GM21360 (cell line): ENCODE results near the gene SELE.
"Not testable (repeated sequence)": the region's sequence is repeated elsewhere in the genome, so short reads cannot be mapped to it uniquely, and the experiment has no call there.

ENCODE experiments used
- ATAC-seq: cut with Tn5 transposase; IDR thresholded peaks from one replicate; pipeline ENCODE4 v1.9.1; 2021; ENCODE audit warnings: mild to moderate bottlenecking, moderate library complexity; ENCODE audit not compliant: unreplicated experiment

The SELE gene

DNA sequence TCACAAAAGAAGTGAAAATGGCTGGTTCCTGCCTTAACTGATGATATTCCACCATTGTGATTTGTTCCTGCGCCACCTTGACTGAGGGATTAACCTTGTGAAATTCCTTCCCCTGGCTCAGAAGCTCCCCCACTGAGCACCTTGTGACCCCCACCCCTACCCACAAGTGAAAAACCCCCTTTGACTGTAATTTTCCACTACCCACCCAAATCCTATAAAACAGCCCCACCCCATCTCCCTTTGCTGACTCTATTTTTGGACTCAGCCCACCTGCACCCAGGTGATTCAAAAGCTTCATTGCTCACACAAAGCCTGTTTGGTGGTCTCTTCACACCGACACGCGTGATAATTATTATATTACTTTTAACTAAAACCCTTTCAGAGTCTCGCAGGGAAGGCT, 45.5 kb downstream of the SELE start:
- not testable (repeated sequence) for ATAC-seq

GRCh38 chr1:169683661-169684060, 50.2 kb downstream of the SELE start:
- ATAC-seq: no peak

DNA sequence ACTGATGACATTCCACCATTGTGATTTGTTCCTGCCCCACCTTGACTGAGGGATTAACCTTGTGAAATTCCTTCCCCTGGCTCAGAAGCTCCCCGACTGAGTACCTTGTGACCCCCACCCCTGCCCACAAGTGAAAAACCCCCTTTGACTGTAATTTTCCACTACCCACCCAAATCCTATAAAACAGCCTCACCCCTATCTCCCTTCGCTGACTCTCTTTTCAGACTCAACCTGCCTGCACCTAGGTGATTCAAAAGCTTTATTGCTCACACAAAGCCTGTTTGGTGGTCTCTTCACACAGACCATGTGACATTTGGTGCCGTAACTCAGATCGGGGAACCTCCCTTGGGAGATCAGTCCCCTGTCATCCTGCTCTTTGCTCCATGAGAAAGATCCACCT, 50.7 kb downstream of the SELE start:
- ATAC-seq: not testable (repeated sequence)

GRCh38 chr1:169682071-169682470, 51.8 kb downstream of the SELE start:
- no peak for ATAC-seq

- ATAC-seq: peak; percentile 25
Measured at GRCh38 chr1:169681140-169681539, 52.7 kb downstream of the SELE start.

DNA sequence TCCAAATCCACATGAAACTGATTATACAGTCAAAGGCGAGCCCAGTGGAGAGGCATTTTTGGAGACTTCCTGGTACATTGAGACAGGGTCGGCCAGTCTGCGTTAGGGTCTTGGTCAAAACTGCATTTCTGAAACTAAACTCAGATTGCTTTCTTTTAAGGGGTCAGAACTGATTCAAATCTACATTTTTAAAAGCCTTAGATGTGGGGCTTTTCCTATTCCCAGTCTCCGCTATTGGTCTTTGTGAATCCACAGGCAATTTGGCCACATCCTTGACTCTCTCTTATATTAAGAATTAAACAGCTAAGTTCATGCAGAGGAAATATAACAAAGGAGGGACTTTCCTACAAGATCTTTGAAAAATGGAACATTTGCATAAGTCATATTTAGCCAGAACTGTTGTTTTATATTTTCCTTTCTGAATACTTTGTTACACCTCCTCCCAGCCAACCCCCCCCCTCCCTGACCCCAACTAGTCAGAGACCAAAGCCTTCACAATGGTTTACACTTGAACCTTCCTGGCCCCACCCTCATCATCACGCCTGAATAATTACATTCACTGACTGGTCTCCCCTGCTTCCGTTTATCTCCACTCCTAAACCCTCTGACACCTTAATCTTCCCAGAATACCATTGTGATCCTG, 53.4 kb downstream of the SELE start:
- peak; percentile 71 for ATAC-seq

DNA sequence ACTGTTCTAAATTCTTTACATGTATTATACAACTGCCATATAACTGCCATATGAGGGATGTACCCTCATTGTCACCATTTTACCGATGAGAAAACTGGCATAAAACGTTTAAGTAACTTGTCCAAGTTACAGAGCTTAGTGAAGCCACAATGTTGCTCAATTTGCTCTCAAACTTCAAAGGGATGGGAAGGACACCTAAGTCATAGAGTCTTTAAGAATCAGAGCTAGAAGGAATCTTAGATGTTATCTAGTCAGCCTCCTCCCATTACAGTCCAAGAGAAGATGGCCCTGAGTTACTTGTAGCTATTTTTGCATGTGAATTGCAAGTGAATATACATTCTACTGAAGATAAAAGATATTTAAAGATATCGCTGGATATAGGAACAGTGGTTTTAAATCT, 54.2 kb downstream of the SELE start:
- no peak for ATAC-seq

DNA sequence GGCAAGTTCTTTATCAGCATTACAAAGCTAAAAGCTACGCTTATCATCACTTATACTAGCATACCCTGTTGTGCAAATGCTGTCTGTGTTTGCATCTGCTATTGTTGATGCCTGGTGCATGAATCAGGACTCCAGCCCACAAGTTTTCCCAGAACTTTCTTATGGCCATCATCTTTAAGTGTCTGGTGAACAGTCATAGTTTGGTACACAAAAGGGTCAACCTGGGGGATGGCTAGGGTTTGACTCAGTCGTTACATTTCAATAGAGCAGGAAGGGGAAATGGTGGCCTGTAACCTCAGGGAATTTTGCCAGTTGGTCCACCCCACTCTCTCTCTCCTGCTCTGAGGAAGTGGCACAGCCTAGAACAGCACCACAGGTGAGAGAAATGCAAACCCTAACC, 57.9 kb downstream of the SELE start:
- ATAC-seq: no peak
